Mucosa of rectum (tissue), 2 donors: Measurements from ENCODE around the gene FGF14.

ENCODE experiments used
- H3K27ac ChIP-seq, 2 donors: one replicate each; pipeline ENCODE4 v1.7.0; 2013; ENCODE audit warnings: inconsistent platforms in 2 of 2, low read depth in 2 of 2, low read length in 2 of 2
- H3K27me3 ChIP-seq, 2 donors: one replicate each; pipeline ENCODE4 v1.7.0; 2013; ENCODE audit warnings: low read length in 2 of 2; ENCODE audit not compliant: control insufficient read depth in 2 of 2, insufficient read depth in 2 of 2
- H3K36me3 ChIP-seq, 2 donors: one replicate each; pipeline ENCODE4 v1.7.0; 2013; ENCODE audit warnings: low read length in 2 of 2; ENCODE audit not compliant: control insufficient read depth in 2 of 2, insufficient read depth in 2 of 2
- H3K4me1 ChIP-seq, 2 donors: one replicate each; pipeline ENCODE4 v1.7.0; 2013; ENCODE audit warnings: low read length in 2 of 2, mild to moderate bottlenecking in 1 of 2; ENCODE audit not compliant: control insufficient read depth in 2 of 2, insufficient read depth in 2 of 2
- H3K4me3 ChIP-seq, 2 donors: one replicate each; pipeline ENCODE4 v1.7.0; 2013; ENCODE audit warnings: low read length in 2 of 2
- H3K9ac ChIP-seq, 2 donors: one replicate each; pipeline ENCODE4 v1.7.0; 2013; ENCODE audit warnings: low read length in 2 of 2, low read depth in 1 of 2, mild to moderate bottlenecking in 1 of 2
- H3K9me3 ChIP-seq, 2 donors: one replicate each; pipeline ENCODE4 v1.7.0; 2013; ENCODE audit warnings: low read length in 2 of 2; ENCODE audit not compliant: control insufficient read depth in 2 of 2
- donor health status: healthy.
- donor health status: Normal muscosa, but diverticular disease.

FGF14 gene

GRCh38 chr13:101728021-101728420 lies 673.8 kb downstream of the FGF14 start:
- no peaks in the 10 kb centered on the region for H3K36me3 ChIP-seq
- H3K9ac ChIP-seq = no peak overlapping the region
- H3K4me3 ChIP-seq = no peak overlapping the region
- H3K27me3 ChIP-seq = no peaks in the 10 kb centered on the region
- H3K9me3 ChIP-seq = no peaks in the 10 kb centered on the region
- H3K27ac ChIP-seq = no peak overlapping the region
- H3K4me1 ChIP-seq = no peaks in the 10 kb centered on the region

- Histone ChIP-seq H3K9ac (no peak overlapping the region), H3K4me3 (no peak overlapping the region), H3K9me3 (no peaks in the 10 kb centered on the region), H3K36me3 (no peaks in the 10 kb centered on the region), H3K4me1 (no peaks in the 10 kb centered on the region), H3K27me3 (no peaks in the 10 kb centered on the region), H3K27ac (no peak overlapping the region)
Observed at GRCh38 chr13:101727118-101727517, 674.7 kb downstream of the FGF14 start.

GRCh38 chr13:101726681-101727080 lies 675.2 kb downstream of the FGF14 start:
- no peaks in the 10 kb centered on the region for H3K4me1 ChIP-seq
- no peaks in the 10 kb centered on the region for H3K36me3 ChIP-seq
- H3K4me3 ChIP-seq = no peak overlapping the region
- no peak overlapping the region for H3K9ac ChIP-seq
- H3K9me3 ChIP-seq = no peaks in the 10 kb centered on the region
- no peak overlapping the region for H3K27ac ChIP-seq
- no peaks in the 10 kb centered on the region for H3K27me3 ChIP-seq

GRCh38 chr13:101718496-101718895 lies 683.4 kb downstream of the FGF14 start:
- no peak overlapping the region for H3K9ac ChIP-seq
- no peaks in the 10 kb centered on the region for H3K9me3 ChIP-seq
- no peaks in the 10 kb centered on the region for H3K36me3 ChIP-seq
- H3K4me3 ChIP-seq = no peak overlapping the region
- H3K27me3 ChIP-seq = no peaks in the 10 kb centered on the region
- no peaks in the 10 kb centered on the region for H3K4me1 ChIP-seq
- no peak overlapping the region for H3K27ac ChIP-seq

- H3K9ac ChIP-seq = no peak overlapping the region
- no peaks in the 10 kb centered on the region for H3K36me3 ChIP-seq
- H3K9me3 ChIP-seq = no peaks in the 10 kb centered on the region
- H3K27me3 ChIP-seq = no peaks in the 10 kb centered on the region
- H3K4me1 ChIP-seq = no peaks in the 10 kb centered on the region
- H3K27ac ChIP-seq = no peak overlapping the region
- no peak overlapping the region for H3K4me3 ChIP-seq
Observed at GRCh38 chr13:101717353-101717752, 684.5 kb downstream of the FGF14 start.

GRCh38 chr13:101714195-101714594 lies 687.7 kb downstream of the FGF14 start:
- no peaks in the 10 kb centered on the region for H3K9me3 ChIP-seq
- no peak overlapping the region for H3K9ac ChIP-seq
- no peaks in the 10 kb centered on the region for H3K36me3 ChIP-seq
- no peaks in the 10 kb centered on the region for H3K27me3 ChIP-seq
- no peak overlapping the region for H3K27ac ChIP-seq
- H3K4me1 ChIP-seq = no peaks in the 10 kb centered on the region
- no peak overlapping the region for H3K4me3 ChIP-seq

- no peaks in the 10 kb centered on the region for H3K36me3 ChIP-seq
- H3K27ac ChIP-seq = no peak overlapping the region
- H3K4me3 ChIP-seq = no peak overlapping the region
- no peaks in the 10 kb centered on the region for H3K4me1 ChIP-seq
- no peak overlapping the region for H3K9ac ChIP-seq
- no peaks in the 10 kb centered on the region for H3K27me3 ChIP-seq
- H3K9me3 ChIP-seq = no peaks in the 10 kb centered on the region
Observed at GRCh38 chr13:101712026-101712348, 689.9 kb downstream of the FGF14 start.

- H3K27ac ChIP-seq = no peak overlapping the region
- H3K27me3 ChIP-seq = no peaks in the 10 kb centered on the region
- no peaks in the 10 kb centered on the region for H3K4me1 ChIP-seq
- no peak overlapping the region for H3K4me3 ChIP-seq
- no peaks in the 10 kb centered on the region for H3K36me3 ChIP-seq
- no peaks in the 10 kb centered on the region for H3K9me3 ChIP-seq
- H3K9ac ChIP-seq = no peak overlapping the region
Observed at GRCh38 chr13:101711307-101712025, 690.4 kb downstream of the FGF14 start.

- Histone ChIP-seq H3K4me1 (no peaks in the 10 kb centered on the region), H3K36me3 (no peaks in the 10 kb centered on the region), H3K27me3 (no peaks in the 10 kb centered on the region), H3K9ac (no peak overlapping the region), H3K27ac (no peak overlapping the region), H3K4me3 (no peak overlapping the region), H3K9me3 (no peaks in the 10 kb centered on the region)
Observed at GRCh38 chr13:101709952-101710351, 691.9 kb downstream of the FGF14 start.

GRCh38 chr13:101708115-101708514 lies 693.7 kb downstream of the FGF14 start:
- no peak overlapping the region for H3K4me3 ChIP-seq
- no peak overlapping the region for H3K27ac ChIP-seq
- no peak overlapping the region for H3K9ac ChIP-seq
- H3K27me3 ChIP-seq = no peaks in the 10 kb centered on the region
- no peaks in the 10 kb centered on the region for H3K9me3 ChIP-seq
- H3K36me3 ChIP-seq = no peaks in the 10 kb centered on the region
- no peaks in the 10 kb centered on the region for H3K4me1 ChIP-seq

GRCh38 chr13:101707659-101708058 lies 694.2 kb downstream of the FGF14 start:
- H3K9me3 ChIP-seq = no peaks in the 10 kb centered on the region
- no peaks in the 10 kb centered on the region for H3K4me1 ChIP-seq
- H3K4me3 ChIP-seq = no peak overlapping the region
- no peak overlapping the region for H3K9ac ChIP-seq
- no peak overlapping the region for H3K27ac ChIP-seq
- no peaks in the 10 kb centered on the region for H3K36me3 ChIP-seq
- H3K27me3 ChIP-seq = no peaks in the 10 kb centered on the region
